ENCODE results near the gene NTM.

NTM gene

GRCh38 chr11:132211479-132211878 lies 841.1 kb downstream of the NTM start:
- no peak for TF ChIP-seq ZNF274 (IDR thresholded peaks at IDR 0.05; ENCODE audit: low read depth, low read length)
- no peak overlapping the region for H3K4me3 ChIP-seq (ENCODE audit: low read length)

DNA sequence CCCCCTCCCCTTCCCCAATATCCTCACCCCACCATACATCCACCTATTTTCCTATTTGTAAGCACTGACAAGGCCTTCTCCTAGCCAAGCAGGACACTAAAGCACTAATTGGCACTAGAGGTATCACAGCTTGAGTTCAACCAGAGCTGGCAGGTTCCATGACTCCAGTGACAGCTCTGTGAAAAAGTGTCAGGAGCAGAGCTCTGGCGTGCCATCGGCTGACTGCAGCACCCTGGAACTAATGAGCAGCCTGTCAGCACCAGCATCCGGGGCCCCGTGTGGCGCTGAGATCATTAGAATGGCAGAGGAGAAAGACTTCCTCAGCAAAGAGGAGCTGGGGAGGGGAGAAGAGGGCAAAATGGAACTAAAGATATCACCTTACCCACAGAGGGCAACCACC lies 847.4 kb downstream of the NTM start:
- TF ChIP-seq ZNF274 (IDR thresholded peaks at IDR 0.05; ENCODE audit: low read depth, low read length), result no peak
- no peak overlapping the region for H3K4me3 ChIP-seq (ENCODE audit: low read length)

- TF ChIP-seq ZNF274 (IDR thresholded peaks at IDR 0.05; ENCODE audit: low read depth, low read length), result no peak
Measured at GRCh38 chr11:132220474-132220873, 850.1 kb downstream of the NTM start.

DNA sequence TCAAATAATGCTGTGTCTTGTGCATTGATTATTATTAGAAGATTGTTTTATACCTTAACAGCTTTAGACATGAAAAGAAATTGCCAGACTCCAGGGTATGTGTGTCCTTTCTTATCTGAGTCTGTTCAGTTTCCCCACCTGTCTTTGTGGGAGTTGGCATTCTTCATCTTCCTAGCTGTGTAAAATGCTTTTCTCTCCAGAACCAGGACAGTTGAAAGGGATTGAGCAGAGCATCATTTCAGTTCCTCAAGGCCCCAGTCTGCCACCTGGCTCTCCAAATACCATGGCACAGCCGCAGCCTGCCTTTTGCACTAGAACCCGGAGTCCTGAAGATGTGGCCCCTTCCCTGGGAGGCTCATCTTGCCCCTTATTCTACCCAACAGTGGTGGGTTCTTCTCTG lies 851.9 kb downstream of the NTM start:
- no peak for TF ChIP-seq ZNF274 (IDR thresholded peaks at IDR 0.05; ENCODE audit: low read depth, low read length)
- H3K4me3 ChIP-seq (ENCODE audit: low read length), result no peak overlapping the region

More at GRCh38 chr11:132220474-132220873, 850.1 kb downstream of the NTM start:
- no peak overlapping the region for H3K4me3 ChIP-seq (ENCODE audit: low read length)

- no peak for TF ChIP-seq ZNF274 (IDR thresholded peaks at IDR 0.05; ENCODE audit: low read depth, low read length)
Measured at GRCh38 chr11:132226522-132226921, 856.1 kb downstream of the NTM start.

GRCh38 chr11:132228746-132229325 lies 858.4 kb downstream of the NTM start:
- no peak for TF ChIP-seq ZNF274 (IDR thresholded peaks at IDR 0.05; ENCODE audit: low read depth, low read length)
- no peak overlapping the region for H3K4me3 ChIP-seq (ENCODE audit: low read length)

More at GRCh38 chr11:132226522-132226921, 856.1 kb downstream of the NTM start:
- H3K4me3 ChIP-seq (ENCODE audit: low read length), result no peak overlapping the region

- H3K4me3 ChIP-seq (ENCODE audit: low read length), result no peak overlapping the region
- TF ChIP-seq ZNF274 (IDR thresholded peaks at IDR 0.05; ENCODE audit: low read depth, low read length), result no peak
Measured at GRCh38 chr11:132231656-132232347, 861.4 kb downstream of the NTM start.

DNA sequence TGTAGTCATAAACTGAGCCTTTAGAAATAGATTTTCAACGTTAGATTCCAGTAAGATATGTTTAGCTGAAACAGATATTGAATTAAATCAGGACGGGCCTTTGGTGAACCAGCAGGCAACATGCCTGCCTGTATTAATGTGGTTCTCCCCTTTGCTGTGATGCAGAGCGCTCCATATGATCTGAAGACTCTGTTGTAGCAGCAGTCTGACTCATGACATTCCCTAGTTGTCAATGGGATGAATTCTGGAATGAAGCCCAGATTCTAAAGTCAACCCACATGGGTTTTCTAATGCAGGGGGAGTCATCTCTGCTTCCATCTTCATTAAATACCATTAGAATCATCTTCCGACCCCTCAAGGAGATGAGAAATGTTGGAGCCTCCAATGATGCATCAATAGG lies 864.5 kb downstream of the NTM start:
- H3K4me3 ChIP-seq (ENCODE audit: low read length), result no peak overlapping the region
- TF ChIP-seq ZNF274 (IDR thresholded peaks at IDR 0.05; ENCODE audit: low read depth, low read length), result no peak

DNA sequence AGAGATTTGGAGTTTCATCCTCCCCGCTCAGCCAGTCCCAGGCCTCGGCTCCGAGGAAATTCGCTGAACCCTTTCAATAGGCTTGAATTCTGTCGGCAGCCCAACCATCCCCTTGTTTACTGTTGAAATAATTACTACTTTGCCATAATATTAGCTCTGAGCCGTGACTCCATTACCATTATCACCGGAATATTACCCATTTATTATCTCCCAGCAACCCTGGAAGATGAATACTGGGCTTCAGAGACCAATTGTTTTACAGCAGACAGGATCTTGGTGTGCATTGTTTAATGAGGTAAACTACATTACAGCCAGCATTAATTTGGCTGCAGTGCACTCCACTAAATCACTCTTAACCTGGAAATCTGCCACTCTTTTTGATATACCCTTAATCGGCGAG lies 867.4 kb downstream of the NTM start:
- TF ChIP-seq ZNF274 (IDR thresholded peaks at IDR 0.05; ENCODE audit: low read depth, low read length), result no peak
- no peak overlapping the region for H3K4me3 ChIP-seq (ENCODE audit: low read length)

DNA sequence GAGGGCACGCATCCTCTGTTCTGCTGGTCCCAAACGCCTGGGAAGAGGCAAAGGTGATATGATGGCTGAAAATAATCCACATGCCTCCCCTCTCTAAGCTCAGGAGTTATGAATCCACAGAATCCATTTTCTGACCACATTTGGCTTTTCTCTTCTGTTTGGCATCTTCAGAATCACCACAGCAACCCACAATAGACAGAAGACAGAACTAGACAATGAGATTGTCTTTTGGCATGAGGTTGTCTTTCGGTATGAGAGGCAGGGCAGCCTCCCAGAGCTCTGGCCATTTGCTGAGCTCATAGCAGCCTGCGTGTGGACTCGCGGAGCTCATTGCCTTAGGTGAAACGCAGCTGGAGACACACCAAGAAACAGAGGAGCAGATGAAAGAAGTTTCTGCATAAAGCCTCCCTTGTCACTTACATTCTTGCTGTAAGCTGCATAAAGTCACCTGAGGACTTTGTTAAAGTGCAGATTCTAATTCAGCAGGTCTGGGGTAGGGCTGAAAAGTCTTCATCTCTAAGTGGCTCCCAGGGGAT lies 868.0 kb downstream of the NTM start:
- TF ChIP-seq ZNF274 (IDR thresholded peaks at IDR 0.05; ENCODE audit: low read depth, low read length), result no peak
- H3K4me3 ChIP-seq (ENCODE audit: low read length), result no peak overlapping the region

DNA sequence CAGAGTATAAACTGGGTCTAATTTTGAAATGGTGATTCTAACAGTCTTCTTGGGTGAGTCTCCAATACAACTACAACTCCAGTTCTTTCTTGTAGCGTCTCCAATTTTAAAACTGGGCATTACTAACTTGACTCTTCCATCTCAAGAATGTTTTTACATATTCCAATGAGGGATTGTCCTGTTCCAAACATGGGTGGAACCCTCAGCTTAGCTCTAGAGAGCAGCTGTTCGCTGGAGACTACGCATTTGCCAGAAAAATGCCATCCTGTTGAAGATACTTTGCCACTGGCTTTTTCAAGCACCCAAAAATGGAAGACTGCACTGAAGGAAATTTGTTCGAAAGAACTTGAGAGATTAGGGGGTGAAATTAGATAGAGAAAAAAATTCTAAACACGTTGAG lies 870.0 kb downstream of the NTM start:
- no peak overlapping the region for H3K4me3 ChIP-seq (ENCODE audit: low read length)
- TF ChIP-seq ZNF274 (IDR thresholded peaks at IDR 0.05; ENCODE audit: low read depth, low read length), result no peak

DNA sequence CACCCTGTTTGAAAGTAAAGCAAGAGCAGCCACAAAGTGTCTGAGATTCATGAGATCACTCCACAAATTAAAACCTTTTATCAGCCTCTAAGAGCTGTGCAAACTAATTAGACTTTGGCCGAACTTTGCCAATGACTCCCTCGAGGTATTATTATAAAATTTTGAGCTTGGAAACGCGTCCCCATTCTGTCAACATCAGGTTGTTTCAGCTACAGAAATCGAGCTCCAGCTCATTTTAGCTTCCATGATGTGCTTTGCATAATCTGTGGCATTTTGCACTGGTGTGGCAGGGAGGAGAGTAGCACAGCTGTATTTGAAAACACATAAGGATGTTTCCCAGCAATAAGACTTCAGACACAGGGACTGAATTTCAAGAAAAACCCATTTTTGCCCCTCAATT lies 872.2 kb downstream of the NTM start:
- TF ChIP-seq ZNF274 (IDR thresholded peaks at IDR 0.05; ENCODE audit: low read depth, low read length), result no peak
- no peak overlapping the region for H3K4me3 ChIP-seq (ENCODE audit: low read length)

- TF ChIP-seq ZNF274 (IDR thresholded peaks at IDR 0.05; ENCODE audit: low read depth, low read length), result no peak
- H3K4me3 ChIP-seq (ENCODE audit: low read length), result no peak overlapping the region
Measured at GRCh38 chr11:132244846-132245245, 874.4 kb downstream of the NTM start.

GRCh38 chr11:132245403-132246385 lies 875.3 kb downstream of the NTM start:
- no peak for TF ChIP-seq ZNF274 (IDR thresholded peaks at IDR 0.05; ENCODE audit: low read depth, low read length)
- H3K4me3 ChIP-seq (ENCODE audit: low read length), result no peak overlapping the region
